ENCODE measurements around the gene RNF144A.

Gene RNF144A

DNA sequence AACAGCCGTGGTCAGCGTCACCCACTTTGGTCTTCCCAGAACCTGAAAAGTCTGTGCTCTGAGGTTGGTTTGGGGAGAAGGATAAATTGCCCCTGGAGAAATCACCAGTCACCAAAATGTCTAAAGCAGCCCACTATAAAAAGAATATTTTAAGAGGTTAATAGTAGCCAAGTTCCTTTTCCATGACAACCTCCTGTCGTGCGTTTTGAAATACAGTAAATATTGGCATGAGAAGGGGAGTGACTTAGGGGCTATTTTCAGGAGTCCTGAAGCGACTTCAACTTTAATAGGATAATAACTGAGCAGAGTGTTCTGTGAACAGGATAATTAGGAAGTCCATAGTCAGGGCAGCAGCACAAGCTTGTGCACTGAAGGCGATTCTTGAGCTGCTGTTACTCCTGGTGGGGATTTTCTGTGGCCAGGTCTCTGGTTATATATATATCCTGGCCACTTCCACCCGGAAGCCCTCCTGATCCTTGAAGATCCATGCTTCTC lies 49.3 kb downstream of the RNF144A start:
- DNase-seq (ENCODE audit: low read depth, low spot score): no peak
- no peak overlapping the region for H3K27ac ChIP-seq

DNA sequence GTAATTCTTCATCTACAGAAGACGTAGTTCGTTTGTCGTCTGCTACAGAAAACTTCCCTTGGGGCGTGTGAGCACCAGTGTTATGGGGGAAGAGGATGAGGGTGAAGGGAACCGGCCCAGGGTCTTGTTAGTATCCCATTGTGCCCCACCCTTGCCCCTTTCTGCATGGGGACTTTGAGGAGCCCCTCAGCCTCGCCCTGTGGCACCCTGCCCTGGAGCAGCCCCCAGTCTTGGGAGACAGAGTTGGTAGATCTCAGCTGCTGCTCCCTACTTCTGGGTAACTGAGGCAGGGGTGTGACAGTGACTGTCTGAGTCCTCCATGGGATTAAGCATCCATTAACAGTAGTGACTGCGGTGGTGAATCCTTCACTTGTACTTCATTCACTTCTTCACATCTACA lies 50.1 kb downstream of the RNF144A start:
- DNase-seq (ENCODE audit: low read depth, low spot score): no peak
- H3K27ac ChIP-seq: no peak overlapping the region

DNA sequence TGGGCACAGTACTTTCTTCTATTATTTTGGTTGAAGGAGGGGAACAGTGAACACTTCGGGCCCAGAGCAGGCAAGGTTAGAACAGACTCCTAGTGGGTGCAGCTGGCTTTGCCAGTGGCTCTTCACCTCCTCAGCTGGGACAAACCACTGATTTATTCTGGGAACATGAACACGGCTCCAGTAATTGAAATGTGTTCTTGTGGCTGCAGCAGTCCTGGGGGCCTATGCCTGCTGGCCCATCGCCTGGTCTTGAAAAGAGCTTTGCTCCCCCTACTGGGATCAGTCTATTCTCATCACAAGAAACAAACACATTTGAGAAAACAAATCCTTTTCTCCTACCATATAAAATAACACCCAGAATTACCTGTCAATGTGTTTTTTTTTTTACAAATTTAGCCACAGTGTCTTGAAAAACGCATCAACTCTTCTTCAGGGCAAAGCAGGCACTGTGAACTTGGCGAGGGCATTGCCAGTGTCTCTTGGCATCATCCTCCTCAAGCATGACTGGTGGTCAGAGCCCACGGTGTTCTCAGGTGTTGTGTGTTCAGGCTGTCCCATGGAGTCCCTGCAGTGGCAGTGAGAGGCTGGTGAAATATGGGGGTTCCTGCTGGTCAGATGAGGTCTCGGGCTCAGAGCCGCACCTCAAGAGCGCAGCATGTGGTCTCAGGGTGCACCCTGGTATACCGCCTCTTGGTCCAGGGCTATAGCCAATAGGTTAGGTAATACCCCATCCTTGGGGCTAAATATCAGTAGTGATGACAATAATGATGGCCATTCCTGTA lies 51.3 kb downstream of the RNF144A start:
- no peak for DNase-seq (ENCODE audit: low read depth, low spot score)
- H3K27ac ChIP-seq: no peak overlapping the region

DNA sequence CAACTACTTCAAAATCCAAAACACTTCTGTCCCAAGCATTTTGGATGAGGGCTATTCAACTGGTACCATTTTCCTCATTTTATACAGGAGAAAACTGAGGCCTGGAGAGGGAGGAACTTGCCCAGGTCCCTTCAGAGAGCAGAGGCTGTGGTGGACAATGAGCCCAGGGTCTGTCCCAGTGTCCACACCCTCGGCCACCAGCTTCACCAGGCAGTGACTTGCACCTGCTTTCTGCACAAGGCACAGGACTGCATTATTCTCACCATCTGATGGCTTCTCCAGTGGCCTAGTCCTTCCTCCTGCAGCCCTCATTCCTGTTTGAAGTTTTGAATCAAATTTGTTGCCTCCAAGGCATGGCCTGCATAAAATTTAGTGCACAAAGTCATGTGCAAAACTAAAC lies 53.3 kb downstream of the RNF144A start:
- no peak for DNase-seq (ENCODE audit: low read depth, low spot score)
- H3K27ac ChIP-seq: no peak overlapping the region

DNA sequence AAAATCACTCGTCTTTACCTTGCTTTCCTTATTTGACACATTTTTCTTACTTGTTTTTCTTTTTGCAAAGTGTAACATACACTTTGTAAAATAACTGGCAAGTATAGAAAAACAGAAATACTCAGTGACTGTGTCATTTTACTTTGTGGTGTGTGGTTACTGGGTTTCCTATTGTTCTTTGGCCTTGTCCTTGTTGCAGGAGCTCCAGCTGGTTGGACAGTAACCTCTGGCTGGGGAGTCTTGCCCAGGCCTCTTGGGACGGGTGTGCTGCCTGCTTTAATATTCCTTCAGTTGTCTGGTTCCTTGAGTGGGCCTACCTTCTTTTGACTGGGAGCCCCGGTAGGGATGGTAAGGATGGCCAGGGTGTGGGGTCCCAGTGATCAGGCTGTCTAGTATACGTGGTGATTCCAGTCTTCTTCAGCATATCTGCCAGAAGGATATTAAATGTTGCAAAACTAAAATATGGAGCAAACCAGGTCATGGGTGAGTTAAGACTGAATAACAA lies 53.8 kb downstream of the RNF144A start:
- DNase-seq (ENCODE audit: low read depth, low spot score): no peak
- H3K27ac ChIP-seq: no peak overlapping the region

DNA sequence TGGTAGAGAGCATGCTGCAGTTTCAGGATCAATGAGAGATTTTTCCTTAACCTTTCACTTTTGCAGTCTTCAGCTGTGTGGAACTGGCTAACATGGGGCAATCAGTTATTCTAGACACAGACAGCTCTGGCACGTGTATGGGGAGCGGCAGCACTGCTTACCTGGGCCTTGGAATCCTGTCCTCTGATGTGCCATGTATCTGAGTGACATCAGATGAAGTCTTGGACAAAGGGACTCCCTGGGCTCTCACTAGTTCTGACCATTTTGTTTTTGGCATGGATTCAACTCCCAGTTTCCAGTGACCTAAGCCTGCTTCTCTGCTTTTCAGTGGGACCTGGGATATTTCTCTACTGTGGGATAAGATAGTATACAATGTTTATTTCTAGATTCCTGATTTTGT lies 54.3 kb downstream of the RNF144A start:
- no peak for DNase-seq (ENCODE audit: low read depth, low spot score)
- H3K27ac ChIP-seq: no peak overlapping the region

DNA sequence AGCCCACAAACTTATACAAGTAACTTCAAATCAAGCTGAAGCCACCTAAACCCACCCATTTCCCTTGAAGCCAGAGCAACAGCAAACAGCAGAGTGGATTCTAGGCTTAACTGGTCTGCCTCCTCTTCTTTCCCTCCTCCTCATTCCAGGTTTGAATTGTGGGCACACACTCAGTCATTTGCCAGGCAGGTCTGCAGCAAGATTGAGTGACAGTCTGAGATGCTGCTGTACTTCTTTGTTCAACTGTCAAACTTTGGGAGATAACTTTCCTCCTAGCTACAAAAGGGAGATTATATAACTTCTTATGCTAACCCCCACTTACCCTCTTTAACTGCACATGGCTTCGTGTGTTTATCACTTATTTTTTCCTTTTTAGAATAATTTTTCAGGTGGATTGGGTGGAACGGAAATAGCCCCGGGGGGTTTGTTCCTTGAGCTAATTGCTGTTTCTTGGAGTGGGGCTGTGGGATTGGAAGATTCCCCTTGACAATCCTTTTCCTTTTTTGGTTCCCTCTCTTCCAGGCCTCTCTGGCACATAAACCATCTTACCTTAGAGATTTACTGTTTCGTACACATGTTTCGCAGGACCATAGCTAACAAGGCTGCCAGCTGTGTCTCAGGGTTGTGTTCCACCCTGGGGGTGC lies 55.0 kb downstream of the RNF144A start:
- no peak overlapping the region for H3K27ac ChIP-seq
- no peak for DNase-seq (ENCODE audit: low read depth, low spot score)

DNA sequence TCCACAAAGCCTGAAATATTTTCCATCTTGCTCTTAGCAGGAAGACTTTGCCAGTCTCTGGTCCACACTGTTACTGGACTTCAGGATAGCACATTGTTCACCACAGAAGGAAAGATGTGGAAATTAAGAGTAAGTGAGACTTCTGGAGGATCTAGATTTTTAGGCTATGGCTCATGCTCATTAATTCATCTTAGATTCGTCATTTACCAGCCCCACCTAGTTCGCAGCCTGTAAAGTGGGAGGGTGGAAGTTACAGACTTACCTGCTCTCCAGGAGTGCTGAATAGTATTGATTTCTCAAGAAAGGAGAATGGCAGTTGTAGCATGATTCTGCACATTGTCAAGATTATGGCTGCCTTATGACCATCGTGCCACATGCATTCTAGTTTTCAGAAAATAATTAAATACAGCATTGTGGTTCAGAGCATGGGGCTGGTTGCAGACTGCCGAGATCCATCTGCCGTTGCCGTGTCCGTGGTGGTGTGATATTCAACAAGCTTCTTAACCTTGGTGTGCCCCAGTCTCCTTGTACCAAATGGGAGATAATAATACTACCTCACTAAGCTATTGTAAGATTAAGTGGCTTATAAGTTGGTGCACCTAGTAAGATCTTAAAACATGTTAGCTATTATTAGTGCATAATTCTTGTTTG lies 56.8 kb downstream of the RNF144A start:
- DNase-seq (ENCODE audit: low read depth, low spot score): peak; percentile 12

DNA sequence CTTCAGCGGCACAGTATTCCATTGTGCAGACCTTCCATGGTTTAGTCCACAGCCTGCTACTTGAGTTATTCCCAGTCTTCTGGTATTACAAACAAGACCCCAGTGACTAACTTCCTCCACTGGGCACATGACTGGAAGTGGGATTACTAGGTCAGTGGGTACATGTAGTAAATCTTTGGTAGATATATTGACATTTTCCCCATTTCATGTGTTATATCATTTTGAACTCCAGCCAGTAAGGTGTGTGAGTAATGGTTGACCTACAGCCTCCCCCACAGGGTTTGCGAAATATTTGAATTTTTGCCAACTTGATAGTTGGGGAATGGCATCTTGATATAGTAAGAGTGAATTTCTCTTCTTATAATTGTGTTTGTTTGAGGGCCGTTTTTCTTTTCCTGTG lies 58.8 kb downstream of the RNF144A start:
- DNase-seq (ENCODE audit: low read depth, low spot score): no peak
- H3K27ac ChIP-seq: no peak overlapping the region

More for the DNA sequence above, 56.8 kb downstream of the RNF144A start:
- no peak overlapping the region for H3K27ac ChIP-seq

DNA sequence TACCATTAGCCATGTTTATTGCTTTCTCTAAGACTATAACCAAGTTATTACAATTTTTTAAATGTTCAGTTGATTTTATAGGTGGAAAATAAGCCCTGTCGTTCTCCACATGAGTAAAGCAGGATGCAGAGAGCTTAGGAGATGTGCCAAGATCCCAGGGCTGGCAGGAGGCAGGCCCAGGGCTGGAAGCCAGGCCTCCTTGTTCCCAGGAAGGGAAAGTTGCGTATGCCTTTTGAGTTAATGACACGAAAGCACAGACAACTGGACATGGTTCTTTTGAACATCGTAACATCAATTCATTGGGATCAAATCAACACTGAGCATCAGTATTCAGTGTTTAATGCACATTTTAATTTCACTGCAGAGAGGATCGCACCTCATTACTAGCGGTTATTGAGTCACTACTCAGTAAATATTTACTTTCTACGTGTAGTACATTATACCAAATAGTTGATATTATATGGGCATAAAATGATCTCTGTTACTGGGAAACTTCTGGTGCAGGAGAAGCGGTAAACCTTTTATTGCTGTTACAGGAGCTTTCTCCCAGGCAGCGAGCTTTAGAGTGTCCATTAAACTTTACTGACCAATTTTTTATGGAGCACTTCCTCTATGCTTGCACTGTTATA lies 60.0 kb downstream of the RNF144A start:
- no peak for DNase-seq (ENCODE audit: low read depth, low spot score)
- H3K27ac ChIP-seq: no peak overlapping the region

DNA sequence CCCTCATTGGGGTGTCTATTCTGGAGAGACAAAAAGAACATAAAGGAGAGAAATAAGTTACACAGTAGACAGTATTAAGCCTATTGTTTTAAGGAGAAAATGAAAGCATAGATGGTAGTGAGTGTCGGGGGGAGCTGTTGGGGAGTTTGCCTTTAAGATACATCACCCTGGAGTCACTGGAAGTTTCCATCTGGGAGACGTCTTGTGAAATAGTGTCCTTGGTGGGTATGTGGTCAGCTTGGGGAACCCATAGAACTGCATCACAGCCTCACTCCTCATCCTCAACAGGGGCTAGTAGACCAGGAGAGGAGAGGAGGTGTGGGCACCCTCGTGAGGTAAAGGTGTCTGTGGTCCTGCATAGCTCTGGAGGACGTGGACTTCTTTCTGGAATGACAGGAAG lies 60.6 kb downstream of the RNF144A start:
- H3K27ac ChIP-seq: no peak overlapping the region
- DNase-seq (ENCODE audit: low read depth, low spot score): no peak

DNA sequence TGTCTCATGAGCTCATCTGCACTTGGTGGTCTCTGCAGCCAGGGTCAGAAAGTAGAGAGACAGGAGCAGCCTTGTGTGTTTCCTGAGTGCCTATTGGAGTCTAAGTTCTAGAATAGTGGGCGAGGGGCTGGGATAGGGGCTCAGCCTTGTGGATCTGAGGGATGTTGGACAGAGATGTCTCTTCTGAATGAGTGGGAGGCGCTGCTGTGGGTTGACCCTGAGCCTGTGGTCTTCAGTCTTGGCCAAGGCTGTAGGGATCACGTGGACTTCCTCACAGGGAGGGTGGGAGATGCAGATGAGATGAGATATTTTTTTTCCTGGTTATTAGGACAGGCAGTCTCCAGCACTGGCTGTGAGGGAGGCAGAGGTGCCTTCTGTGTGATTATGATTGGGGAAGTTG lies 61.8 kb downstream of the RNF144A start:
- no peak for DNase-seq (ENCODE audit: low read depth, low spot score)
- no peak overlapping the region for H3K27ac ChIP-seq

DNA sequence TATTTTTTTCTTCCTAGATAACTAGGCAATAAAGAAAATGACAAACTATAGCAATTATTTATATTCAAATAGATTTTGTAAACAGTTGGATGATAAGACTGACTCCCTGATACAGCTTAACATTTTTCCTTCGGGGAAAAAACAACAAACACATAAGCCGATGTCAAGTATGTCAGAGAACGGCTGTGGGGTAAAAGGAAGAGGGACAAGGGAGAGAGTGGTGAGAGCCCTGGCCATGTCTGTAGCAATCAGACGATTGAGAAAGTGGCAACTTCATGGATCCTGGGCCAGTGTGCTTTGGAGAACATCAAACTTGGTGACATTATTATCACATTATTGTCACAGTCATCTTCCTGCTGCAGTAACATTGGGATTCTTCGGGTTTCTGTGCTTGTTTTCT lies 65.2 kb downstream of the RNF144A start:
- H3K27ac ChIP-seq: no peak overlapping the region
- DNase-seq (ENCODE audit: low read depth, low spot score): no peak

DNA sequence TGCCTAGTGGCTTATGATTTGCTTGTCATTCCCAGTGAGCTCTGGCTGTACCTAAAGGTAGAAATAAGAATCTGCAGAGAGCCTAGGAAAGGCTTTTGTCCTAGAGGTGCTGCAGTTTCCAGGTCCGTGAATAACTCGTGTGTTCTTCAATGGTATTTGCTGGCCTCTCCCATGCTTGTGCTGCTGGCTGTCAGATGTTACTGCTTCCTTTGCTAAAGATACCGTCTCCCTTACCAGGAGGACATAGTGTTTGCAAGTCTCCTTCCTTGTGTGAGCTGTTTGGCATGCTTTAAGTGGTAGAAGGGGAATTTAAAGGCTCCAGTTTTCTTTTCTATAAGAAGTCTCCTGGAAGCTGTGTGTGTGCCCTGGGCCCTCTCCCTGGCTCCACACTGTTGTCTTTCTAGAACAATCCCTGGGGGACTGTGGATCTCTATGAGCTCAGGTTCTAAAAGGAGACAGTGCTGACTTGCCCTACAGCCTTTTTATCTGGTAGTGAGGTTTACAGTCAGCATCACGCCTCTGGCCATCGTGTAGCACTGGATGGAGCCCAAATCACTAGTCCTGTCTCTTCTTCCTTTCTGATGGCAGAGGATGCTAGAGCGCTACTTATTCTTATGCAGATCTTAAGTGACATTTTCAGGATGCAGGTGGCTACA lies 65.8 kb downstream of the RNF144A start:
- H3K27ac ChIP-seq: no peak overlapping the region
- no peak for DNase-seq (ENCODE audit: low read depth, low spot score)

DNA sequence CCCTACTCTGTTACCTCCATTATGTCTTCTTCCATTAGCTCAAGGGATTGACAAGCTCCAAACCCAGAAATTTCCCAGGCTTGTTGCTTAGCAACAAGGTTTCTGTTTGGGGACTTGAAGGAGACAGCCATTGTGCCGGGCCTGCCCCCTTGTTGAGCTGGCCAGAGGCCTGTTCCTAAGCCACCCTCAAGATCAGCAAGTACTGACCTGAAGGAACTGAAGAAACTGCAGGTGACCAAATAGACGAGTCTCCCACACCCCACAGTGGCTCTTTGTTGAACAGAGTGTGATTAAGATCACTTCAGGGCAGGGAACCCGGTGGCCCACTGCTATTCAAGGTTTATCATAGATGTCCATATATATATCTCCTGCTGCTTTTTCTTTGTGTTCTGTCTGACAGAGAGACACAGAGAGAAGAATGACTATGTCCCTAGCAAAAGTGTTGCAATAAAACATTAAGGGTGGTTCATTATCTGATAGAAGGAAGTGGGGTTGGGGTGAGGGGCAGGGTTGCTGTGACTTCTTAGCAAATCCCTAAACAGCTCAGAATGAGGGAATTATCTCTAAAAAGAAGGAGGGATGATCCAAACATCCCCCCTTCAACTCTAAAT lies 69.2 kb downstream of the RNF144A start:
- no peak for DNase-seq (ENCODE audit: low read depth, low spot score)
- H3K27ac ChIP-seq: no peak overlapping the region

DNA sequence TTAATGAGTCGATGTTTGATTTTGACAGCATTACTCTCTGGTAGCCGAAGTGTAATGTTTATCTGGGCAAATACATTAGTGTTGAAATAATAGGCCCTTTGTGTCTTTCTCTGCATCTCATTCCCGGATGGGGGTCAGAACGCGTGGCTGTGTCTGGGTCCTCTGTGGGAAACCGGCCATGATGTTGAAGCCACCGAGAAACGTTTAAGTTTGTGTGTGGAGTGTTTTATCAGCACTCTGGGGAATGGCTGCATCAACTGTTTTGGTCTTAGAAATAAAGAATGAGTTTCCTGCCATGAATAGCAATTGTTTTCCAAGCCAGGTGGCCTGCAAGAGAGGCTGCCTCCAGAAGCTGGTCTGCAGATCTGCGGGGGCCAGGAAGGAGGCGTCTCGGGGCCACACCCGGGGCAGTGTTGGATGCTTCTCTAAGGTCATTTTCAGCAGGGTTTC lies 69.7 kb downstream of the RNF144A start:
- no peak for DNase-seq (ENCODE audit: low read depth, low spot score)
- no peak overlapping the region for H3K27ac ChIP-seq

DNA sequence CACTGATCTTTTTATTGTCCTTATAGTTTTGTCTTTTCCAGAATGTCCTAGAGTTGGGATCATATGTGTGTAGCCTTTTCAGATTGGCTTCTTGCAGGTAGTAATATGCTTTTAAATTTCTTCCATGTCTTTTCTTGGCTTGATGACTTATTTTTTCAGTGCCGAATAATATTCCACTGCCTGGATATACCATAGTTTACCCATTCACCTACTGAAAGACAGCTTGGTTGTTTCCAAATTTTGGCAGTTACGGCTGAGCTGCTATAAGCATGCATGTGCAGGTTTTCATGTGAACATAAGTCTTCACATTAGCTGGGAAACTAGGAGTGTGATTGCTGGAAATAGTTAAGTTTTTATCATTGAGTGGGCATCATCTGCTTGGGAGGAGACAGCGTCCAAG lies 73.7 kb downstream of the RNF144A start:
- DNase-seq (ENCODE audit: low read depth, low spot score): no peak
- no peak overlapping the region for H3K27ac ChIP-seq

DNA sequence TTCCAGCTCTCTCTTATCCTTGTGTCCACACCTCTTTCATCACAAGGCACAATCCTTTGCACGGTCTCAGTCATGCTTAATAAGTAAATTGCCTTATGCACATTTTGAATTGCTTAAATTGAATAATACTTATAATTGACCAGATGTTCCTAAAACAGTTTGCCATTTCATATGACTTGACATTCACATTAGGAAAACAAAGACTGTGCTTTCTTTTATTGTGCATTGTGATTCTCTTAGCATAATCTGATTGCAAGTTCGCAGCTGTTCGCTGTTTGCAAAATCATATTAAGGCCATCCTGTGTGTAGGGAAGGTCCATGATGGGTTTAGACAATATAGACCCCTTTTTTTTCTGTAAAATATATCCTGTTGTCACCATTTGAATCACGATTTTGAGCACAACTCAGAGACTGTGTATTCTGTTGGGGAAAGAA lies 75.6 kb downstream of the RNF144A start:
- no peak for DNase-seq (ENCODE audit: low read depth, low spot score)
- H3K27ac ChIP-seq: no peak overlapping the region

DNA sequence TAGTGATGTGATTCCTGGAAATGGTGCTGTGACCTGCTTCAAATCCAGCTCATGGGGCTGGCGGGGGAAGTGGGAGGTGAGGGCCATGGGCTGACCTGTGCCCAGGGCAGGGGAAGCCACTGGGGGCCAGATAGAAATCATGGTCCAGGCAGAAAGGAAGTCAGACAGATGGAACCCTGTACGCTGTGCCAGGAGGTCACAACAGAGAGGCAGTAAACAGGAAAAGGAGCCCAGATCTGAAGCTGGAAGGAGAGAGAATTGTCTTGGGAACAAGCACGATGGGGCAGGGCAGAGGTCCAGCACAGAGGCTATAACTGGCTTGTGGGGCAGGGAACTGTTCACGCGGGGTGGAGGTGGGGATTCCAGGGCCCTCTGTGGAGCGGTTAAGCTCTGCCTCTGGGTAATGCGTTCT lies 76.0 kb downstream of the RNF144A start:
- DNase-seq (ENCODE audit: low read depth, low spot score): no peak
- no peak overlapping the region for H3K27ac ChIP-seq

DNA sequence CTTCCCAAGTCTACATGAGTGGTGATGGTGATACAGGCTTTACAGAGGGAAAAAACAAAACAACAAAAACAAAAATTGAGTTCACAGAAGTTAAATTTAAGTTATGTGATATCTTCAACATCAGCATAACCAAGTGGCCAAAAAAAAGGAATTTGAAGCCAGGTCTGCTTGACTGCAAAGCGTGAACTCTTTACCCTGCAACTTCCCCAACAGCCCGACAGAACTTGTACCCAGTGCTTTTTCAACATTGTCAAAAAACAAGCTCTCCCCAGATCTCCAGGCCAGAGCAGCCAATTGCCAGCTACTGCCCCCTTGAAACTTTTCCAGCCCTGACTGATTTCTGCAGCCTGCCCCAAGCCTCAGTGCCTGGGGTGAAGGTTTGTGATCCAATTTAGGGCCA lies 76.7 kb downstream of the RNF144A start:
- no peak for DNase-seq (ENCODE audit: low read depth, low spot score)
- H3K27ac ChIP-seq: no peak overlapping the region
